IPS-15b (cell line): Measurements from ENCODE around the gene XRCC2.
"Not testable (repeated sequence)": the region's sequence is repeated elsewhere in the genome, so short reads cannot be mapped to it uniquely, and the experiment has no call there.

Experiments
- H3K27me3 ChIP-seq: one replicate; pipeline ENCODE4 v1.6.1; 2013; ENCODE audit warnings: low read length; ENCODE audit not compliant: control insufficient read depth, insufficient read depth
- H3K36me3 ChIP-seq: one replicate; pipeline ENCODE4 v1.6.1; 2013; ENCODE audit warnings: low read length; ENCODE audit not compliant: control insufficient read depth, insufficient read depth
- H3K4me1 ChIP-seq: one replicate; pipeline ENCODE4 v1.6.1; 2013; ENCODE audit warnings: mild to moderate bottlenecking, low read length; ENCODE audit not compliant: control insufficient read depth, insufficient read depth
- H3K4me3 ChIP-seq: one replicate; pipeline ENCODE4 v1.5.1; 2013; ENCODE audit warnings: low read depth, low read length
- H3K9ac ChIP-seq: one replicate; pipeline ENCODE4 v1.6.1; 2013; ENCODE audit warnings: low read depth, mild to moderate bottlenecking, low read length
- H3K9me3 ChIP-seq: one replicate; pipeline ENCODE4 v1.6.1; 2013; ENCODE audit warnings: mild to moderate bottlenecking, low read length; ENCODE audit not compliant: control insufficient read depth, insufficient read depth

XRCC2 gene

DNA sequence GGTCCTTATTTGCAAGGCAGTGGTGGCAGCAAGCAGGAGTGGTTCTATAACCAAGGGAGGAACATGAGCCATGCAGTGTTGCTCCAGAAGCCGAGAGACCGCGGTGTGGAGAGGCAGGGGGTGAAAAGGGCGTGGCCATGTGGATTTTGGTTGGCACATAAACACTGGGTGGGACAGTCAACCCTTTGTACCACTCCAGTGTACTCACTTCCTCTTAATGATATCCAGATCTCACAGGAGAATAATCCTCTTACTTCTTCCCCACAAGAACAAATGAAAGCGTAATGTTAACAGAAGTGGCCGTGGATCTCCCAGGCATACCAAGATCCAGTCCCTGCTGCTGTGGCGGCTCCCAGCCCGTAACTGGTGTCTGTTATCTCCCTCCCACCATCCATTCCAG, 42.4 kb downstream of the XRCC2 start:
- Histone ChIP-seq H3K9ac (no peak overlapping the region), H3K36me3 (no peaks in the 10 kb centered on the region), H3K4me3 (no peak overlapping the region), H3K9me3 (no peaks in the 10 kb centered on the region), H3K4me1 (no peaks in the 10 kb centered on the region), H3K27me3 (no peaks in the 10 kb centered on the region)

- H3K27me3 ChIP-seq = no peaks in the 10 kb centered on the region
- no peaks in the 10 kb centered on the region for H3K36me3 ChIP-seq
- H3K9me3 ChIP-seq = no peaks in the 10 kb centered on the region
- H3K4me3 ChIP-seq = no peak overlapping the region
- H3K9ac ChIP-seq = no peak overlapping the region
- no peaks in the 10 kb centered on the region for H3K4me1 ChIP-seq
These were observed 42.9 kb downstream of the XRCC2 start for GRCh38 chr7:152633072-152633471.

GRCh38 chr7:152628772-152629171, 47.2 kb downstream of the XRCC2 start:
- H3K9ac ChIP-seq, H3K9me3 ChIP-seq, H3K4me3 ChIP-seq, H3K4me1 ChIP-seq, H3K36me3 ChIP-seq, H3K27me3 ChIP-seq: not testable (repeated sequence)

DNA sequence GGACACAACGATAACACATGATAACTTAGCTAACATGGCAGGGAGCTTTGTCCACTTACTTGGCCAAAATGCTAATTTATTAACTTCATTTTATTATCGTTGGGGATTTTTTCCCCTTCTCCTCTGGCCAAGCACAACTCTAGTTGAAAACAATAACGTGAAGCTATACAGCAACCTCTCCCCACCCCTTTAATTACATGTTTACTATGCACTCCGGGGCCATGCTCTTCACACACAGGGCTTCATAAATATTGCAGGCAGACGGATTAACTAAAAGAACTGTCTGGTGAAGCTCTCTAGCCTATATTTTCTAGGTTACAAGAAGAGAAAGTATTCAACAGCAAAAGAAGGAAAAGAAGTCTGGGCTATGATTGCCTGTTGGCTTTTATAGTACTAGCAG, 51.7 kb downstream of the XRCC2 start:
- no peaks in the 10 kb centered on the region for H3K4me1 ChIP-seq
- H3K27me3 ChIP-seq = no peaks in the 10 kb centered on the region
- H3K9me3 ChIP-seq = no peaks in the 10 kb centered on the region
- H3K4me3 ChIP-seq = no peak overlapping the region
- H3K9ac ChIP-seq = no peak overlapping the region
- no peaks in the 10 kb centered on the region for H3K36me3 ChIP-seq

DNA sequence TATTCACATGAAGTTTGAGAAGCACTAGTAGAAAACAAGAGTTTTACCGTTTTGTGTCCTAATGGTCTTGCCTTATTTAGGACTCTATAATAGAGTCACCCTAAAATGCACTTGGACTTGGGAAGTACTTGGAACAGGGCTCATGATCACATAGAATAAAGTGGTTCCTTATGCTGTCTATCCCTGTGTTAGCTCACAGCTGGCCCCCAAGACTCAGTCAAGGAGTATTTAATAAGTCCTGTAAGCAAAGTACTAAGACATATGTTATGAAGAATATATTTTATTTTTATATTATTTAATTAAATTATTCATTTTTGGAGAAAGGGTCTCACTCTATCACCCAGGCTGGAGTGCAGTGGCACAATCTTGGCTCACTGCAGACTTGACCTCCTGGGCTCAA, 54.5 kb downstream of the XRCC2 start:
- Histone ChIP-seq H3K9ac (no peak overlapping the region), H3K4me3 (no peak overlapping the region), H3K36me3 (no peaks in the 10 kb centered on the region), H3K9me3 (no peaks in the 10 kb centered on the region), H3K4me1 (no peaks in the 10 kb centered on the region), H3K27me3 (no peaks in the 10 kb centered on the region)

DNA sequence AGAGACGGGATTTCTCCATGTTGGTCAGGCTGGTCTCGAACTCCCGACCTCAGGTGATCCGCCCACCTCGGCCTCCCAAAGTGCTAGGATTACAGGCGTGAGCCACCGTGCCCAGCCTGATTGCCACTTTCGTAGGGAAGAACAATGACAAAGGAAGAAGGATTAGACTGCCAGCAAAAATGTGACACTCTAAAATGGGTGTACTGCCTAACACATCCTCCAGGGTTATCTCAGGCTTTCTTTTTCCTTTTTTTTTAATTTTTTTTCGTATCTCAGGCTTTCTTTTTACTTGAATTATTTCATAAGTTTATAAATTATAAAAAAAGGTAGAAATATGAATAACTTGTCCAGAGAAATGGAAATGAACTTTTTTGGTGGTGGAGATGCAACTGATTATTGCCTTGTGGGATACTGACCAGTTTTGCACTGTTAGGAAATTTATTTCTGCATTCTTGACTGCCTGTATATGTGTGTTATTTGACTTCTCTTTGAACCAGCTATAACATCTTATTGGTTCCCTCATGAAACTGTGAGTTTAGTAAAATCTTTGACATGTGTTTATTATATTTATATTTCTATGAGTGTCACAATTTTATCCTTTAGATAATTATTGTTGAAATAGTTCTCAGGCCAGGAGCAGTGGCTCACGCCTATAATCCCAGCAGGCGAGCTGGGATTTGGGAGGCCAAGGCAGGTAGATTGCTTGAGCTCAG, 56.8 kb downstream of the XRCC2 start:
- Histone ChIP-seq H3K36me3 (no peaks in the 10 kb centered on the region), H3K4me3 (no peak overlapping the region), H3K9ac (no peak overlapping the region), H3K27me3 (no peaks in the 10 kb centered on the region), H3K4me1 (no peaks in the 10 kb centered on the region), H3K9me3 (no peaks in the 10 kb centered on the region)

- H3K36me3 ChIP-seq = no peaks in the 10 kb centered on the region
These were observed 57.5 kb downstream of the XRCC2 start for GRCh38 chr7:152618427-152618826.

GRCh38 chr7:152617056-152617455, 58.9 kb downstream of the XRCC2 start:
- Histone ChIP-seq H3K9me3 (no peaks in the 10 kb centered on the region), H3K36me3 (no peaks in the 10 kb centered on the region), H3K9ac (no peak overlapping the region), H3K4me3 (no peak overlapping the region), H3K4me1 (no peaks in the 10 kb centered on the region), H3K27me3 (no peaks in the 10 kb centered on the region)

More at GRCh38 chr7:152618427-152618826, 57.5 kb downstream of the XRCC2 start:
- Histone ChIP-seq H3K4me1 (no peaks in the 10 kb centered on the region), H3K4me3 (no peak overlapping the region), H3K9ac (no peak overlapping the region), H3K9me3 (no peaks in the 10 kb centered on the region), H3K27me3 (no peaks in the 10 kb centered on the region)

GRCh38 chr7:152615031-152615741, 60.8 kb downstream of the XRCC2 start:
- Histone ChIP-seq H3K9me3 (no peaks in the 10 kb centered on the region), H3K4me1 (no peaks in the 10 kb centered on the region), H3K36me3 (no peaks in the 10 kb centered on the region), H3K4me3 (no peak overlapping the region), H3K27me3 (no peaks in the 10 kb centered on the region), H3K9ac (no peak overlapping the region)

GRCh38 chr7:152608656-152609055, 67.3 kb downstream of the XRCC2 start:
- Histone ChIP-seq H3K9me3 (no peaks in the 10 kb centered on the region), H3K9ac (no peak overlapping the region), H3K4me1 (no peaks in the 10 kb centered on the region), H3K36me3 (no peaks in the 10 kb centered on the region), H3K27me3 (no peaks in the 10 kb centered on the region), H3K4me3 (no peak overlapping the region)

- H3K4me1 ChIP-seq = no peaks in the 10 kb centered on the region
- H3K4me3 ChIP-seq = no peak overlapping the region
- no peak overlapping the region for H3K9ac ChIP-seq
- H3K27me3 ChIP-seq = no peaks in the 10 kb centered on the region
- H3K36me3 ChIP-seq = no peaks in the 10 kb centered on the region
- no peaks in the 10 kb centered on the region for H3K9me3 ChIP-seq
These were observed 67.7 kb downstream of the XRCC2 start for GRCh38 chr7:152608208-152608607.

DNA sequence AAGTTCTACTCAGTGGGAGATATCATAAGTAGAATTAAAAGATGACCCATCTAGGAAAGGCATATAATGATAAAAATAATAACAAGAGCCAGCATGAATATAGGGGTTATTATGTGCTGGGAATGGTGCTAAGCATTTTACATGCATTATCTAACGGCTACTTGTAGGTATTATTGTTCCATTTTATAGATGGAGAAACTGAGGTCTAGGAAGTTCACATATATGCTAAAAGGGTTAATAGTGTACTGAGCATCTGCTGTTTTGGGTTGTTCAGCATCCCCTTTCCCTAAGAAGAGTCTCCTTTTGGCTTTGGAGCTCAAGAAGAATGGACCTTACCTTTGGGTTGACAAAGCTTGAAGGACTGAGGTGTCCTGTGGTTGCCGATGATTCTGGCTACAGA, 68.9 kb downstream of the XRCC2 start:
- Histone ChIP-seq H3K4me3 (no peak overlapping the region), H3K27me3 (no peaks in the 10 kb centered on the region), H3K9me3 (no peaks in the 10 kb centered on the region), H3K4me1 (no peaks in the 10 kb centered on the region), H3K36me3 (no peaks in the 10 kb centered on the region), H3K9ac (no peak overlapping the region)
